GM12878 (cell line): ENCODE measurements around the gene PASK. TPM values are rescaled to one million over a fixed set of nuclear protein-coding genes. Genes with fewer than 3 reads are reported as not detected.

ENCODE experiments used
- ATAC-seq: fragments of 200-7000 bp; cut with Tn5 transposase; 3 replicates; pipeline ENCODE4 v1.9.1; 2020; ENCODE audit warnings: mild to moderate bottlenecking, moderate library complexity
- BruUV-seq: library from RNA; stranded (reverse); fragments of 400-500 nt; replicated peaks from 2 replicates; lab custom pipeline; 2021; lab: Mats Ljungman, UMichigan
- CTCF ChIA-PET: fragments of 300-600 bp; sonication (Branson Sonifier 250); formaldehyde crosslinking; extraction: SDS; loops from one replicate; lab custom pipeline; 2021; ENCODE audit warnings: inconsistent platforms; lab: Yijun Ruan, JAX
- POLR2A ChIA-PET: fragments of 350-600 bp; formaldehyde crosslinking; extraction: SDS; loops from one replicate; lab custom pipeline; 2021; ENCODE audit warnings: inconsistent platforms; lab: Charles Lee
- RAD21 ChIA-PET: fragments of 300-600 bp; sonication (Branson Sonifier 250); formaldehyde crosslinking; loops from one replicate; lab custom pipeline; 2023; ENCODE audit warnings: antibody characterized with exemption; ENCODE audit not compliant: unreplicated experiment; lab: Charles Lee
- SMC1A ChIA-PET: fragments of 300-600 bp; sonication (Branson Sonifier 250); formaldehyde crosslinking; loops from one replicate; lab custom pipeline; 2023; ENCODE audit not compliant: unreplicated experiment, uncharacterized antibody; lab: Charles Lee
- DNase-seq: peaks from one replicate; pipeline ENCODE4 v3.0.0-alpha.2; 2011; ENCODE audit warnings: low read depth, low spot score
- FAIRE-seq: peaks from 3 replicates; lab custom pipeline; 2011; peaks lifted over from hg19 to GRCh38; lab: Jason Lieb, UNC
- H2AFZ ChIP-seq: 2 replicates; pipeline ENCODE4 v1.6.0; 2011; ENCODE audit warnings: low read depth, low read length, control low read depth; ENCODE audit not compliant: control insufficient read depth
- H3K27ac ChIP-seq: 2 replicates; pipeline ENCODE4 v1.5.1; 2011; ENCODE audit warnings: control low read depth; ENCODE audit not compliant: control insufficient read depth, insufficient read depth
- H3K27me3 ChIP-seq, 2 experiments: replicated peaks in 1 of 2; 2 replicates each; pipeline versions ENCODE4 v1.6.0 to v1.6.1; 2011; ENCODE audit warnings: low read length in 1 of 2; ENCODE audit not compliant: control insufficient read depth in 2 of 2, insufficient read depth in 2 of 2
- H3K36me3 ChIP-seq, 2 experiments: 2 replicates each; pipeline ENCODE4 v1.5.1; 2011; ENCODE audit warnings: low read length in 1 of 2; ENCODE audit not compliant: control insufficient read depth in 2 of 2, insufficient read depth in 2 of 2
- H3K4me1 ChIP-seq: 2 replicates; pipeline ENCODE4 v1.6.1; 2011; ENCODE audit warnings: mild to moderate bottlenecking, low read length, moderate library complexity, mixed read lengths; ENCODE audit not compliant: control insufficient read depth, insufficient read depth
- H3K4me2 ChIP-seq: 2 replicates; pipeline ENCODE4 v1.6.0; 2011; ENCODE audit warnings: control low read depth; ENCODE audit not compliant: control insufficient read depth, insufficient read depth
- H3K4me3 ChIP-seq: fragments of 200-600 bp; sonication (generic); 2 replicates; pipeline ENCODE4 v1.5.1; 2016
- H3K79me2 ChIP-seq: 2 replicates; pipeline ENCODE4 v1.6.0; 2011; ENCODE audit warnings: low read length; ENCODE audit not compliant: control insufficient read depth, insufficient read depth
- H3K9ac ChIP-seq: 2 replicates; pipeline ENCODE4 v1.8.0; 2011; ENCODE audit warnings: low read length, control low read depth, mixed read lengths; ENCODE audit not compliant: control insufficient read depth, insufficient read depth
- H3K9me3 ChIP-seq: replicated peaks from 3 replicates; pipeline ENCODE4 v1.5.1; 2011; ENCODE audit warnings: mild to moderate bottlenecking, low read length; ENCODE audit not compliant: control insufficient read depth, insufficient read depth
- H4K20me1 ChIP-seq: 2 replicates; pipeline ENCODE4 v1.6.0; 2011; ENCODE audit not compliant: control insufficient read depth, insufficient read depth
- CBFB ChIP-seq: IDR thresholded peaks from 2 replicates; pipeline ENCODE4 v1.6.1; 2016; ENCODE audit warnings: antibody characterized with exemption, low read depth
- CREM ChIP-seq: IDR thresholded peaks from 2 replicates; pipeline ENCODE4 v1.6.1; 2014; ENCODE audit warnings: antibody characterized with exemption, low read depth
- KDM1A ChIP-seq: fragments of 200-600 bp; sonication (generic); IDR thresholded peaks from 2 replicates; pipeline ENCODE4 v1.6.1; 2016; ENCODE audit warnings: borderline replicate concordance
- NR2F1 ChIP-seq: fragments of 450-650 bp; conservative IDR thresholded peaks from 2 replicates; pipeline ENCODE4 v1.6.1; 2017; ENCODE audit warnings: mild to moderate bottlenecking
- PAX5 ChIP-seq: IDR thresholded peaks from 2 replicates; pipeline ENCODE4 v1.6.1; 2011; ENCODE audit warnings: low read depth, low read length, borderline replicate concordance
- SMARCA5 ChIP-seq: fragments of 450-650 bp; IDR thresholded peaks from 2 replicates; pipeline ENCODE4 v1.6.1; 2017; ENCODE audit warnings: mild to moderate bottlenecking
- WGBS: methylation state at CpG from one replicate; pipeline ENCODE4 v1.1.6; 2016; ENCODE audit warnings: low lambda C conversion rate; ENCODE audit not compliant: insufficient replicate concordance, insufficient coverage; ENCODE audit errors: missing lambda C conversion rate; 5-methylcytosine and 5-hydroxymethylcytosine counted together
- in situ Hi-C: fragments of 300-500 bp; cut with MboI; formaldehyde crosslinking; loops from 9 replicates; pipeline ENCODE4 v1.14.3; 2018; ENCODE audit warnings: mixed read lengths
- intact Hi-C: fragments of 100-400 bp; cut with micrococcal nuclease; formaldehyde crosslinking; loops from one replicate; pipeline ENCODE4 v1.14.2; 2022; ENCODE audit not compliant: unreplicated experiment
- polyA plus RNA-seq, 11 experiments: library from polyadenylated mRNA; depleted of rRNA in 4 of 11; unstranded in 6 of 11; stranded (reverse) in 5 of 11; fragments of >200 nt; fragmentation: Nextera tagmentation in 4 of 11; fragmentation: Illumina TruSeq in 1 of 11; extraction: Ambion mirVana in 4 of 11; extraction: Trizol in 1 of 11; gene quantifications; 1 replicate in 1 of 11; 2 replicates in 10 of 11; pipeline versions ENCODE4 v1.2.1 to v1.2.3, GENCODE V29; 2011 to 2016; ENCODE audit warnings: inconsistent platforms in 2 of 11, missing spikeins in 2 of 11, low read depth in 1 of 11
- total RNA-seq, 4 experiments: library from RNA; depleted of rRNA in 3 of 4; stranded (reverse); fragments of >200 nt in 3 of 4; fragmentation: Illumina TruSeq in 1 of 4; extraction: Trizol in 1 of 4; gene quantifications; 2 replicates each; pipeline versions ENCODE4 v1.2.1 to v1.2.3, GENCODE V29; 2013 to 2021
- TF ChIP-seq, protein P1 (sequence below): fragments of 450-650 bp; IDR thresholded peaks from 2 replicates; pipeline ENCODE4 v1.6.1; 2017; ENCODE audit warnings: borderline replicate concordance

The PASK gene
- total and polyA plus RNA-seq, 10 of the 15 experiments (the other 5 are each of a cell fraction or from before 2014, with no cell fraction given) = 9.6 to 62.2 (median 28.5) TPM

DNA sequence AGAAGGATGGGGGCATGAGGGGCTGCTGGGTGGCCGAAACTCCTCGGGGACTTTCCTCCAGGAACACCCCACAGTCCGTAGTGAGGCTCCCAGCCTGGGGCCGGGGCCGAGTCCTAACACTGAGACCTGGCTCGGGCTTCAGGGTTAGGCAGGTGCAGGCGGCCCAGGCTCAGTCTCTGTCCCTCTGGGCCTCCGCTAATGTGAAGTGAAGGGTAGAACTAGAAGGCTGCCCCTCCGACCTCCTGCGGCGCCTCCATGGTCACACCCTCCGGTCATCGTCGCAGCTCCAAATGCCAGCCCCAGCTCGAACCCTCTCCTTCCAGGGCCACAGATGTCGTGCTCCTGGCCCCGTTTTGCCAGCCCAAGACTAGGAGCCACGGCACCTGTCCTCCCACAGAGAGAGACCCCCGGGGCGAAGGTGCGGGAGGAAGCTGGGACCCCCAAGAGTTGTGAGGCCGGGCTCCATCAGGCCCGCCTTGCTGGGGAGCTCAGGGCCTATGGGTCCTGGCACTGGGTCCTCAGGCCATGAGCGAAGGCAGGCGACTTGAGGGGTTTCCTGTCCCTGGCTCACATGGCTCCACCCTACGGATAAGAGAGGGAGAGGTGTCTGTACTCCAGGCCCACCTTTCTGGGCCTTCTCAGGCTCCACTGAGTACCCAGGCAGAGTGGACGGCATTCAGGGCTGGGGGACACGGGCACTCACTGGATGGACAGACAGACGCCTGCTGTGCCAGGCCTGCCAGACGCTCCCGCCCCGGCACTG lies 40.0 kb upstream of the PASK start:
- BruUV-seq = no TSS peak
- Histone ChIP-seq H3K9me3 (no peaks in the 10 kb centered on the region), H3K9ac (no peak overlapping the region), H3K4me1 (no peaks in the 10 kb centered on the region), H2AFZ (no peak overlapping the region), H3K4me2 (no peak overlapping the region), H3K36me3 (no peaks in the 10 kb centered on the region), H3K79me2 (no peaks in the 10 kb centered on the region), H3K4me3 (no peak overlapping the region), H3K27me3 (no peaks in the 10 kb centered on the region), H3K27ac (no peak overlapping the region), H4K20me1 (no peaks in the 10 kb centered on the region)
- 60% methylated on average over 32 of the region's 32 CpGs for WGBS
- TF ChIP-seq SMARCA5 (no peak), PAX5 (no peak), KDM1A (no peak), CBFB (no peak), CREM (no peak), NR2F1 (no peak)
- TF ChIP-seq, protein P1, sequence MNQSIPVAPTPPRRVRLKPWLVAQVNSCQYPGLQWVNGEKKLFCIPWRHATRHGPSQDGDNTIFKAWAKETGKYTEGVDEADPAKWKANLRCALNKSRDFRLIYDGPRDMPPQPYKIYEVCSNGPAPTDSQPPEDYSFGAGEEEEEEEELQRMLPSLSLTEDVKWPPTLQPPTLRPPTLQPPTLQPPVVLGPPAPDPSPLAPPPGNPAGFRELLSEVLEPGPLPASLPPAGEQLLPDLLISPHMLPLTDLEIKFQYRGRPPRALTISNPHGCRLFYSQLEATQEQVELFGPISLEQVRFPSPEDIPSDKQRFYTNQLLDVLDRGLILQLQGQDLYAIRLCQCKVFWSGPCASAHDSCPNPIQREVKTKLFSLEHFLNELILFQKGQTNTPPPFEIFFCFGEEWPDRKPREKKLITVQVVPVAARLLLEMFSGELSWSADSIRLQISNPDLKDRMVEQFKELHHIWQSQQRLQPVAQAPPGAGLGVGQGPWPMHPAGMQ = no peak
- ChIA-PET RAD21 (no interaction called here), POLR2A (no interaction called here), CTCF (interaction anchor here (0.7 kb wide), 1 partner anchor 111 kb away, joined by 4 read pairs; no protein-coding TSS in a partner anchor), SMC1A (no interaction called here)
- DNase-seq (no peak), FAIRE-seq (no peak), ATAC-seq (peak; percentile 9; the same call in 1 of the 3 replicates)
- intact Hi-C loops = no loop called here
- in situ Hi-C loops = no loop called here
